NCI-H2171 treated with DMSO at 0.1 percent for 48 hours (cell line): ENCODE data around the gene RPL37.
A peak's percentile ranks its signal among the peaks of the same experiment; 100 is the strongest.
"Not testable (repeated sequence)": the region's sequence is repeated elsewhere in the genome, so short reads cannot be mapped to it uniquely, and the experiment has no call there.

Experiments
- DNase-seq: peaks from one replicate; lab custom pipeline; 2025; lab: John Stamatoyannopoulos, UW

The RPL37 gene

GRCh38 chr5:40797273-40798011 is 37.6 kb downstream of the RPL37 start:
- DNase-seq: peak; percentile 91

- DNase-seq: no peak
These were observed 38.5 kb downstream of the RPL37 start for GRCh38 chr5:40796487-40796889.

GRCh38 chr5:40794877-40795276 is 40.1 kb downstream of the RPL37 start:
- not testable (repeated sequence) for DNase-seq

- DNase-seq: not testable (repeated sequence)
These were observed 40.7 kb downstream of the RPL37 start for GRCh38 chr5:40794340-40794739.

GRCh38 chr5:40792691-40793090 is 42.3 kb downstream of the RPL37 start:
- DNase-seq: not testable (repeated sequence)

GRCh38 chr5:40791715-40792139 is 43.3 kb downstream of the RPL37 start:
- DNase-seq: no peak

GRCh38 chr5:40790947-40791593 is 44.0 kb downstream of the RPL37 start:
- no peak for DNase-seq

GRCh38 chr5:40788941-40789340 is 46.1 kb downstream of the RPL37 start:
- DNase-seq: not testable (repeated sequence)

- DNase-seq: no peak
These were observed 47.0 kb downstream of the RPL37 start for GRCh38 chr5:40787986-40788385.

- DNase-seq: not testable (repeated sequence)
These were observed 48.4 kb downstream of the RPL37 start for GRCh38 chr5:40786664-40787063.

GRCh38 chr5:40784916-40785315 is 50.1 kb downstream of the RPL37 start:
- DNase-seq: no peak

- DNase-seq: no peak
These were observed 50.9 kb downstream of the RPL37 start for GRCh38 chr5:40784027-40784653.

GRCh38 chr5:40781843-40782409 is 53.1 kb downstream of the RPL37 start:
- no peak for DNase-seq

GRCh38 chr5:40780858-40781257 is 54.2 kb downstream of the RPL37 start:
- DNase-seq: no peak

GRCh38 chr5:40780199-40780598 is 54.8 kb downstream of the RPL37 start:
- DNase-seq: no peak

GRCh38 chr5:40779561-40779960 is 55.5 kb downstream of the RPL37 start:
- no peak for DNase-seq

GRCh38 chr5:40778133-40778532 is 56.9 kb downstream of the RPL37 start:
- DNase-seq: no peak

GRCh38 chr5:40776658-40776977 is 58.4 kb downstream of the RPL37 start:
- no peak for DNase-seq

- no peak for DNase-seq
These were observed 59.0 kb downstream of the RPL37 start for GRCh38 chr5:40775846-40776657.
